GM10847 (cell line): ENCODE data around the gene PLAC8L1.

Source experiments
- POLR2A ChIP-seq: IDR thresholded peaks from 2 replicates; pipeline ENCODE4 v1.6.1; 2011; ENCODE audit not compliant: insufficient read length; ENCODE audit errors: extremely low read depth

The PLAC8L1 gene

GRCh38 chr5:146060221-146060585, 45.2 kb downstream of the PLAC8L1 start:
- no peak for TF ChIP-seq POLR2A

DNA sequence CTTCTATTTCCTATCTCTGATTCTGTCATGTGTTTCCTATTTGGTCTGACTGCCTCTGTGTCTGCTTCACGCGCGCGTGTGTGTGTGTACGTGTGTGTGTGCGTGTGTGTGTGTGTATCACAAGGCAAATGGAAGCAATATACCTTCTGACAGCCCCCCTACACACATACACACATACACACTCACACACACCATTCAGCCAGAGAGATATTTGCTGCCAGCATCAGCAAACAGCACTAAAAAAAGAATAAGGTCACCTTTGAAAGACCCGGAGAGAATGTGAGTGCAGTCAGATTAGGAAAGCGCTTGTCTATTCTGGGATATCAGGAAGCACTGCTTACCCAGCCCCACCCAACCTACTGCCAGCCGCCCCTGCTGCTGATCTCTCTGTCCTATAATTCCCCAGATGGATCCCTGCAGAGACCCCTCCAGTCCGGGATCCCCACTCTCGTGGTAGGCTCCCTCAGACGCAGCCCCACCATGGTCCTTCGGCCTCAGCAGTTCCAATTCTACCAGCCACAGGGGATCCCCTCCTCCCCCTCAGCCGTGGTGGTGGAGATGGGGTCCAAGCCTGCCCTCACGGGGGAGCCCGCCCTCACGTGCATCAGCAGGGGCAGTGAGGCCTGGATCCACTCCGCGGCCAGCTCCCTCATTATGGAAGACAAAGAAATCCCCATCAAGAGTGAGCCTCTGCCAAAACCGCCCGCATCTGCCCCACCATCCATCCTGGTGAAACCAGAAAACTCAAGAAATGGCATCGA, 45.7 kb downstream of the PLAC8L1 start:
- no peak for TF ChIP-seq POLR2A

DNA sequence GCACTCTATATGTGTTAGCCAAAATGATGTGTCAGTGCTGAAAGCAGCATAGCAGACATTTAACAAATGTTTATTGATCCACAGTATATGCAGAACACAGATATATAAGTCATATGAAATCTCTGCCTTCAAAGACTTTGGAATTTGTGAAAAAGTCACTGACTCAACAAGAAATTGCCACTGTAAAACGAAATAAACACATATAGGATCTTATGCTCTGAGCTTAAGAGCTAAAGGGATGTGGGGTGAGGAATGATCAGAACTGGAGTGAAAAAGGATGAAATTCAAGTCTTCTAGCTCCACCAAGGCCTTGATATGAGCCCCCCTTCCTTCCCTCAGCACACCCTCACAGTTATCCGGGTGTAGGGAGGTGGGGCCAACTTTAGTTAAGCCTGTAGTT, 49.9 kb downstream of the PLAC8L1 start:
- no peak for TF ChIP-seq POLR2A

- TF ChIP-seq POLR2A, result no peak
Measured at GRCh38 chr5:146052780-146053179, 52.6 kb downstream of the PLAC8L1 start.

DNA sequence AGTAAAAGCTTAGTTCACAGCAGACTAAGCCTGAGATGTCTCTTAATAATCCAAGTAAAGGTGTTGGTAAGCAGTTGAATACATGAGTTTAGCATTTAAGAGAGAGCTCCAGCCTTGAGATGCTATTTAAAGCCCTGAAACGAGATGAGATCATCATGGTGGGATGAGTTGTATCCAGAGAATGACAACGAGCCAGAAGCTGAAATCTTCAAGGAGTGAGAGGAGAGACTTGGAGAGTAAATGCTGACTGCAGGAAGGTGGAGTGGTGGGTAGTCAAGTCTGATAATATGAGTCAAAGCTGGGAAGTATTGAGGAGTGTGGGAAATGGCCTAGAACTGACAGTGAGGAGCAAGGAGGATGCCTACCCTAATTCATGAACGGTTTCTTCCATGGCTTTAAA, 53.7 kb downstream of the PLAC8L1 start:
- TF ChIP-seq POLR2A, result no peak

- no peak for TF ChIP-seq POLR2A
Measured at GRCh38 chr5:146050086-146050485, 55.3 kb downstream of the PLAC8L1 start.

DNA sequence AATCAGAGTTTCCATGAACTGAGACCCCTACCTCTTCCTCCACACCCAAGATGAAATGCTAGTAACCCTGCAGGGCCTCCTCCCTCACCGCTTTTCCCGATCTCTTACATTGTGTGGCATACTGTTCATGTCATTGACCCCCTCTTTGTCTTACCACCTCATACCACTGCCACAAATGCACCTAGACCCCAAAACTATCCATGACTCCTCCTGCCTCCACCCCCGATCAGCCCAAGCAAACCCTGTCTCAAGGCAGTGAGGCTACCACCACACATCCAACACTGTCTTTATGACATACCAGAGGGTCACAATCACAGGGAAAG, 55.7 kb downstream of the PLAC8L1 start:
- no peak for TF ChIP-seq POLR2A

DNA sequence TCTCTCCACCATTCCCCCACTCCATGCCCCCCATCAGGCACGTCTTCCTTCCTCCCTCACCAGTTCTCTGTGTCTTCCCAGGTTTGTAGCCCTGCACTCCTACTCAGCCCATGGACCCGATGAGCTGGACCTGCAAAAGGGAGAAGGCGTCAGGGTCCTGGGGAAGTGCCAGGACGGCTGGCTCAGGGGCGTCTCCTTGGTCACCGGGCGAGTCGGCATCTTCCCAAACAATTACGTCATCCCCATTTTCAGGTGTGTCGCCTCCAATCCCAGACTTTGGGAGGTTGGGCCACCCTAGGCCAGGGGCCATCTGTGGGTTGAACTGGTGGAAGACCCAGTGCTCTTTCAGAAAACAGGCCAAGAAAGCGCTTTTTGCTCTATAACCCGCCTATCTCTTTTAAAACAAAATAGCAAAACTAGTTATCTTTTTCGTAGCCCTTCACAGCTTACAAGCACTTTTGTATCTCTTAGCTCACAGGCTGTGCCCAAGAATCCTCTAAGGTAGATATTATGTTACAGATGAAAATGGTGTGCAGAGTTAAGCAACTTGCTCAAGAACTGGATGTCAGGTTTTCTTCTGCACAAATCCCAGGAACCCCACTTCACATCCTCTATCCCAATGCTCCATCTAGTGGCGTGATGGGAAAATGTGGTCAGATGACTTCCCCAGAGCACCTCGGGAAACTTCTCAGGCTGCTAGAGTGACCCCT, 56.2 kb downstream of the PLAC8L1 start:
- TF ChIP-seq POLR2A, result no peak

GRCh38 chr5:146047396-146047795, 58.0 kb downstream of the PLAC8L1 start:
- no peak for TF ChIP-seq POLR2A

DNA sequence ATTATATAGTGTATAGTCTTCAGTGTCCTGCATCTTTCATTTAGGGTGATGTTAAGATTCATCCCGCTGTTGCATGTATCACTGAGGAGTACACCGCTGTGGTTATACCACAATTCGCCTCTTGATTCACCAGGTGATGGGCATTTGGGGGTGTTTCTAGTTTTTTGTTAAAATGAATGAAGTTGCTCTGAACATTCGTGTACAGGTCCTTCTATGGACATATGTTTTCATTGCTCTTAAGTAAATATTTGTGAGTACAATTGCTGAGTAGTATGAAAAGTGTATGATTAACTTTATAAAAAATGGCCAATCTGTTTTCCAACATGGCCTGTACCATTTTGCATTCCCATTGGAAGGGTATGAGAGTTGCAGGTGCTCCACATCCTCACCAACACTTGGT, 61.7 kb downstream of the PLAC8L1 start:
- no peak for TF ChIP-seq POLR2A

DNA sequence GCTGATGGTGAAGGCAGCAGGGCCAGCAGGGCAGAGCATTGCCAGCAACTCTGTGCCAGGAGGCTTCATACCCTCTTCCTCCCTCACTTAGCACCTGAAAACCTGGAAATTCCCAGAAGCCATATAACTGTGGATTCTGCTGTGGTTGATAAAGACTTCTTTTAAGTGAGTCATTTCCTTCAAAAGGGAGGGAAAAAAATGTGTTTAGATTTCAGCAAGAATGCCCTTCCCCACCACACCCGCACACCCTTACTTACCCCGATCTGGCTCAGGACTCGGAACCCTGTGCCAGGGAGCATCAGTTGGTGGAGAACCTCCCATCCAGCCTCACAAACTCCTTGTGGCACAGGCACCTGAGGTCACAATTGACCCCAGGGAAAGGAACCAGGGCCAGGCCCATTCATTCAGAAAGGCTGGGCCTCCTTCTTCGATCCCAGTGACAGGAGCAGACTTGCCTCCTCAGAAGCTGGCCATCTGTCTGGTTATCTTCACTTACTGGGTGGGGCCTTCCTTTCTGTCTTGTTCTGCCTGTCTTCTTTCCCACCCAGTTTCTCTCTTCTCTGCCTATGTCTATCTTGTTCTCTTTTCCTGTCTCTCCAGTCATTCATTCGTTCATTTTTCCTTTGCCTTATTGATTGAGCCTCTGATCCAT, 62.6 kb downstream of the PLAC8L1 start:
- no peak for TF ChIP-seq POLR2A

DNA sequence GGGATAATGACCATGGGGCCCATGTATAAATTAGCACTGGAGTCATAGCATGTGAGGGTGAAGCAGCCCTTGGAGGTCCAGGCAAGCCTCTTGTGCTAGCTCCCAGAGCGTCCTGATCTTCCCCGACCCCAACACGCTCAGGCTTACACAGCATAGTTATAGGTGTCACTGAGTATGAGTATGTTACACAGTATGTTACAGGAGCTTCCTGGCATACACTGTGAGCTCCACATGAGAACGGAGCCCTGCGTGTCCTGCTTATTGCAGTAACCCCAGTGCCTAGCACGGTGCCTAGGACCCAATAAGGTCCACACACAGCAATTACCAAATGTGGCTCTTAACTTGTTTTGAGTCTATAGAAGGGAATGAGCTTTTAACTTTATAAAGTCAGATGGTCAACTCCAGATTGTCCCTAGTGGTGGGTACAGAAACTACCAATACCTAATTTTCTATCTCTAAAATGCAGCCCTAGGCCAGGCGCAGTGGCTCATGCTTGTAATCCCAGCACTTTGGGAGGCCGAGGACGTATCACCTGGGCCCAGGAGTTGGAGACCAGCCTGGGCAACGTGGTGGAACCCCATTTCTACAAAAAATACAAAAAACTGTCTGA, 64.1 kb downstream of the PLAC8L1 start:
- no peak for TF ChIP-seq POLR2A

- TF ChIP-seq POLR2A, result no peak
Measured at GRCh38 chr5:146040527-146040926, 64.8 kb downstream of the PLAC8L1 start.

DNA sequence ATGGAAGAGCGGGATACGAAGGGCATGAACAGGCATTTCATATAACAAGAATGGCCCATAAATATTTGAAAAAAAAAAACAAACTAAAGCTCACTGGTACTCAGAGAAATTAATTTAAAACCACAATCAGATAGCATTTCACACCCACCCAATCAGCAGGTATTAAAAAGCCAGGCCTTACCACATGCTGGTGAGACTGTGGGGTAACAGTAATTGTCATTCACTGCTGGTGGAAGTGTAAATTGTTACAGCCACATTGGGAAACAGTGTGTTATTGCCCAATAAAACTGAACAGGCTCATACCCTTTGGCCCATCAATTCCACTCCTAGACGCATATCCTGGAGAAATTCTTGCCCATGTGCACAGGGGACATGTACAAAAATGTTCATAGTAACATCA, 66.0 kb downstream of the PLAC8L1 start:
- TF ChIP-seq POLR2A, result no peak

GRCh38 chr5:146034605-146035004, 70.8 kb downstream of the PLAC8L1 start:
- no peak for TF ChIP-seq POLR2A
